ENCODE data around the gene OCRL.

OCRL gene

DNA sequence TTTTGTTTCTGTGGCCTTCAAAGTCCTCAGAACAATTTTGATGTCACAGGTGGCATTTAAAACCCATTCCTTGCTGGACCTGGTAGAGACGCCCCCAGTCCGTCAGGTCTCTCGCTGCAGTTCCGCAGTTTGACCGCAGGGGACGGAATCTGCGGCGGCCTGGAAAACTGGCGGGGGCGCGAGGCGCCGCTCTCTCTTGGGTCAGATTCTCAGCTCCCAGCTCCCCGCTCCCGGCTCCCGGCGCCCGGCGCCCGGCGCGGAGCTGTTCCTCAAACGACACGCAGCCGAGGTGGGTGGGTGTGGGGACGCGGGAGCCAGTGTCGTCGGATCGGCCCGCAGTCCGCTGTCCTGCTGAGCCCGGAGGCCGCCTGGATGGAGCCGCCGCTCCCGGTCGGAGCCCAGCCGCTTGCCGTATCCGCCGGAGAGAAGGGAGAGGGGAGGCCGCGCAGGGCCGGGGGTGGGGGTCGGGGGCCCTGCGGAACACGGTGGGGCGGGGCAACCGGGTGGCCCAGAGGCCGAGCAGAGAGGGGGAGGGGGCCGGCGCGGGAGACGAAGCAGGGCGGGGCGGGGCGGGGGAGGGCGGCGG lies at the start of gene OCRL:
OCRL (plus strand) TSS at position 192 of the 586 bp plus-strand sequence; CDS start at position 373, 181 bp downstream.
- in situ Hi-C loops (cut with MboI; ENCODE audit: low sequenced_read_pairs): no loop called here

DNA sequence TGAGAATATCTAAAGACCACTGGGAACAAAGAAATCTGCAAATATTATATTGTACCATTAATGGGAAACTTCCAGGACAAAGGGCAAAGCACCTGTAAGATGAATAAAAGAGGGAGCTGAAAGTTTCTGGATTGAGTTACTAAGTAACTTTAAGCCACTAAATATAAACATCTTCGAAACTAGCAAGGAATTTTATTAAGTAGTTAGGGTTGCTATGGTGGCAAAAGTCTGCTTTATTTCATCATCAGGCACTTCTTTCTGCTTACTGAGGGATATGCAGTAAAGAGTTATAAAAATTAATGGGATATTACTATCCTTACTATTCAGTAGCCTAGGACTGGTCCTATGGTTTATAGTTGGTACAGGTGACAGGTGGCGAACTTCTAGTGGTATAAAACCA lies 49.7 kb upstream of the OCRL start:
- in situ Hi-C loops (cut with MboI; ENCODE audit: low sequenced_read_pairs): no loop called here

DNA sequence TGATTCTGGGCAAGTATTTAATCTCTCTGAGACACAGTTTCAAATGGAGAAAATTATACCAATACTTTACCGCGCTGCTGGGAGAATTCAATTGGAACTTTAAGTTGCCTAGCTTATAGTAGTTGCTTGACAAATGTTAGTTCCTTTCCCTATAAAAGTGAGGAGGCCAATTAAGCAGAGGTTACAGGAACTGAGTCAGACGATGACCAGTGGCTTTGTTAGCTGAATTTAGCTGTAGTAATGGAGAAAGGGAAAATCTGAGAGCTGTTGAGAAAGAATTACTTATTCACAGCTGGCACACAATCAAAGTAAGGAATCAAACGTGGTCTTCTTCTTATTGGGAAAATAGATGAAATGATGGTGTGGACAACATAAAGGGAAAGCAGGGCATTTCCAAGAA lies 46.4 kb upstream of the OCRL start:
- in situ Hi-C loops (cut with MboI; ENCODE audit: low sequenced_read_pairs): no loop called here

DNA sequence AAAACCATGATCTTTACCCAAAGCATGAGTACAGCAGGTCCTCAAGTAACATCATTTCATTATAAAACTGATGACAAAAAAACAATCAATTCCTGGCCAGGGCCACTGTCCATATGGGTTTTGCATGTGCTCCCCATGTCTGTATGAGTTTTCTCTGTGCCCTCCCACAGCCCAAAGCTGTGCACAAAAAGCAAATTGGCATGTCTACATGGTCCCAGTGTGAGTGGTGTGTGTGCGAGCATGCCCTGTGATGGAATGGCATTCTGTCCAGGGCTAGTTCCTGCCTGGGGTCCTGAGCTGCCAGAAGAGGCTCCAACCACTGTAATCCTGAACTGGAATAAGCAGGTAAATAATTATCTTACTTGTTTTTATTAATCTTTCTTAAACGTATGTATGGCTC lies 45.2 kb upstream of the OCRL start:
- in situ Hi-C loops (cut with MboI; ENCODE audit: low sequenced_read_pairs): no loop called here

DNA sequence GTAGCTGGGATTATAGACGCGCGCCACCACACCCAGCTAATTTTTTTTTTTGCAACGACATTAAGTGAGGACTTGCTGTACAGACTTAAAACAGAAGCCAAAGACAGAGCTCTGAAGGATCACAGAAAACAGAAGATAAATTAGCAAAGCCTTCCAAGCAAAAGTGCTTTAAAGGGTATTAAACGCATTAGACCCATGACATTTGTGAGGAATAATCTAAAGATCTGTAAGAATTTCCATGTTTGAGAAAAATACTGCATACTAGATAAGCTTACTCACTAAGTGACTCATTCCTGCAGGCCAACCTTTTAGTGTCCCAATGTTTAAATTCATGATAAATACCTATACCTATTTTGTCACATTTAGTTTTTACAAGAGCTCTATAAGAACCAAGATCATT lies 44.2 kb upstream of the OCRL start:
- in situ Hi-C loops (cut with MboI; ENCODE audit: low sequenced_read_pairs): no loop called here

DNA sequence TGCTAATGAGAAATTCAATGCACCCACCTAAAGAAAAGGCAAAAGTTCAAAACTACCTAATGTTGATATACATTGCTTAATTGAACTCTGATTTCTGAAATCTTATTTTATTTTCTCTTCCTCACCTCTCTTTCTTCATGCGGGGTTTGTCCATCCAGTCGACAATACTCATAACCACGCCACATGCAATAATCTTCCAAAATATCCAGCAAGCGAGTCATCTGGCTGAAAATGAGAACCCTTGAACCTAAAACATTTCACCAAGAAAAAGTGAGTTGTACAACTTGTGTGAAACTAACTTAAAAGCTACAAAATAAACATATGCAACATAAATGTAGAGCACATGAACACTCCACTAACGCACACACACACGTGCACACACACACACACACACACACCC lies 43.4 kb upstream of the OCRL start:
- in situ Hi-C loops (cut with MboI; ENCODE audit: low sequenced_read_pairs): no loop called here

DNA sequence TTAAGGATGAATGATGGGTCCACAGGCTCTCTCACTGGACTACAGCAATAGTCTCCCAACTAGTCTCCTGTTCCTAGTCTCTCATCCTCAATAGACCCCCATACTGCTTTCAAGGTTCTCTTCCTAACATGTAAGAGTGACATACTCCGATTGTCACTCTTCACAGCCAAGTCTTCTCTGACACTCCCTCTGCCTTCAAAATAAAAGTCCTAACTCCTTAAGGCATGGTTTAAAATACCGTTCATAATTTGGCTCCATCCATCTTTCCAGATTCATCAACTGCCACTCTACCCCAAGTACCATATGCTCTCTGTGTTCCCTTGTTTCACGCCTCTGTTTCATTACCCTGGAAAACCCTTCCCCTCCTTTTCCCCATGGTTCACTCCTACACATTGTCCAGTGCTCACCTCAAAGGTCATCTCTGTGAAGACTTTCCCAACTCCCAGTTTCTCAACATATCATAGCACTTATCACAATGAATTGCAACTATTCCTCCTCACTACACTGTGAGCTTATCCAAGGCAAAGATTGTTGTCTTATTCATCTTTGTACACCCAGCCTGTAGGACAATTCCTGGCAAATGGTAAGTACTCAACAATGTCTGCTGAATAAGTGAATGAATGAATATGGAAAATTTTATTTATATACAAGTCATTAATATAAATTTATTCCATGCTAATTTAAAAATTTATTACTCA lies 42.8 kb upstream of the OCRL start:
- in situ Hi-C loops (cut with MboI; ENCODE audit: low sequenced_read_pairs): no loop called here

DNA sequence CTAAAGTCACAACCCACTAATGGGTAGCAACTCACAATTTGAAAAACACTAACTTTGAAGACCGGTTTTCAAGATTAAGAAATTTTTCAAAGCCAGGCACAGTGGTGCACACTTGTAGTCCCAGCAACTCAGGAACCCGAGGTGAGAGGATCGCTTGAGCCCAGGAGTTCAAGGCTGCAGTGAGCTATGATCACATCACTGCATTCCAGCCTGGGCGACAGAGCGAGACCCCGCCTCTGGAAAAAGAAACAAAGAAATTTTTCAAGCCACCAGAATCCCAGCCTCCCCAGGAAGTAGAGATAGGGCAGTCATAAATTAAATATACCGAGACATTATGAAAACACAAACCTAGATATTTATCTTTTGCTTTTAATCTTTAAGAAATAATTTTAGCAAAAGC lies 29.7 kb upstream of the OCRL start:
- in situ Hi-C loops (cut with MboI; ENCODE audit: low sequenced_read_pairs): no loop called here

DNA sequence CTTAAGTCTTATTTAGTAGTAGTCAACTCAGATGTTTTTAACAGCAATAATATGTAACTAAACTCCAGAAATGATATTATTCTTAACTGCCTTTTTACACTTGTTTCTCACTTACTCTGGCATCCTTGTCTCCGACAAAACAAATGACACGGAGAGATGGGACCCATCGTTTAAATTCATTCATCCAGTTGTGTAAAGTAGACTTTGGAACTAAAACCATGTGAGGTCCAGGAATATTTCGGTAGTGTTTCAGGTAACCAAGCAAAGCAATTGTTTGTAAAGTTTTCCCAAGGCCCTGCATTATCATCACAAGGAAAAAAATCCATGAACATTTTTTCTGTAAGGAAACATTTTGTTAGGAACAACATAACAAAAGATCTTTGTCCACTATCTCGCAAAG lies 28.4 kb upstream of the OCRL start:
- in situ Hi-C loops (cut with MboI; ENCODE audit: low sequenced_read_pairs): no loop called here

DNA sequence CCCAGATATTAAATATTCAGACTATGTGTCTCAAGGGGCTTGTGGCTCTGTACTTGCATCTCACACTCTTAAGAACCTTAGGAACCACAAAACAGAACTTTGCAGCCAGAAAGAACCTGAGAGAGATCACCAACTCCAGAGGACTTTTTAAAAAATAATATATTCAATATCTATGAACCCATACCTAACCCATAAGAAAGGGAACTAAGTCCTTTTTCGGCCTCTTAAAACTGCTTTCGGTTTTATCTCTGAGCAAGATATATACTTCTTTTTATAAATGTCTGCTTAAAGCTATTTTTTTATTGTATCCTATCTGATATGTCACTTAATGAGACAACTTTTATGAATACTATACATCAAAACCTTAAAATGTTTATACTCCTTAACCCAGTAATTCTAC lies 27.6 kb upstream of the OCRL start:
- in situ Hi-C loops (cut with MboI; ENCODE audit: low sequenced_read_pairs): no loop called here

DNA sequence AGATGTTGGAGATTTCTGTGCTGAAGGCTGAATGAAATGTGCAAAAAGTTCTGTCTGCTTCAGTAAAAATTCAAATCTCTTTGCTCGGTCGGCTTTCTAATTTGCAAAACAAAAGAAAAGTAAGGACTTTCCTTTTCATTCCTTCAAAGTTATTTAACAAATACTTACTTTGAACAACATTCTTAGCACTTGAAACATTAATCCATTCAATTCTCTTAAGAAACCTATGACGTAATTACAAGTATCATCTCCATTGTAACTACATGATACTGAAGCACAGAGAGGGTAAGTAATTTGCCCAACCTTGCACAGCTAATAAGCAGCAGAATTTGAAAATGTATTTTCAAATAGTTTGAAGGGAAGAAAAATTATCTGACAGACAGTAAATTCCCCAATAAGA lies 23.7 kb upstream of the OCRL start:
- in situ Hi-C loops (cut with MboI; ENCODE audit: low sequenced_read_pairs): no loop called here

DNA sequence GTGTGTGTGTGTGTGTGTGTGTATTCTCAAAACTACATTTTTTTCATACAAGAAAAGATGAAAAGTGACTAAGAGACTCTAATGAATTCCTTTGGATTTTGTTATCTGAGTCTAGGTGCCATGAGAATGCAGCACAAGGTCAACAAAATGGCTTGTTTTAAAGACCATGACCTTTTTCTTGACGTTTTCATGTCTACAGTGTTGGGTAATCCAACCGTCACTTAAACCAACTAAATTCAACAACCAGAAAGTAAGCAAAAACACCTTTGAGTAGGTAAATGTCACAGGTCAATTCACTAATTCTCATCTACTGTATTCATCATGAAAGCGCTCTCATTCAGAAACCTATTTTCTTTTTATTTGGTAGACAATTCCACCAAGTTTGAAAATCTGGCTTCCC lies 19.9 kb upstream of the OCRL start:
- in situ Hi-C loops (cut with MboI; ENCODE audit: low sequenced_read_pairs): no loop called here

DNA sequence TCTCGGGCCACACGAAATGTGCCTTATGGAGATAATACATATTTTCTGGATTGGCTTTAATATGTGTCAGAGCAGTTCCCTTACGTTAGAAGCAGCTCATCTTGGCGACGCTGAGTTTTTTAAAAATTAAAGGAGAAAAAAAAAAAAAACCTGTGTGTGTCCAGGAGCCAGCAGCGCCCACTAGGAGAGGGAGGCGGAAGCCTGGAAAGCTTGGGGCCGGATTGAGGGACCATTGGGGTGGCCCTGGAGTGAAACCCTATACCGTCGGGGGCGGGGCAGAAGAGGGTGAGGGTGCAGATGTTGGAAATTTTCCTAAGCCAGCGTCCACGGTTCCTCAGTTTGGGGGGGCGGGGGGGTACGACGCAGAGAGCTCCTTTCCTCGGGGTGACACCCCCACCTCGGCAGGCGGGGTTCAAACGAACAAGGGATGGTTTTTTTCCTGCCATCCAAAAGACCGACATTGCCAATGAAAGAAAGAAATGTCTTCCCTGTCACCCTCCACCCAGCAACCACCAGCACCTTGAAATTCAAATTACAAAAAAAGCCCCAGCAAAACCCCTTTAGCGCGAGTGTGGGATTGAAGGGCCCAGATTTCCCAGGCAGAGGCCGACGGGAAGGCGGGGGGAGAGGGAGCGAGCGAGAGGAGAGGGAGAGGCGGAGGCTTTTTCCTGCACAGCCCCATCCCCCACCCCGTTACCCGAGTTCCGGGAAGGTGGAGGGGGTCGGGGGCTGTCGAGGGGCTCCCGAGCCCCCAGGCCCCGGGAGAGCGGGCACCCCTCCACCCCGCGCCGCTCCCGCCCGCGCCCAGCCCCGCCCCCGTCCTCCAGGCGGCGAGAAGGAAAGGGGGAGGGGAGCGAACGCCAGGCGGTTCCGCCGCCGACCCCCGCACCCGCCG lies 17.6 kb upstream of the OCRL start:
- in situ Hi-C loops (cut with MboI; ENCODE audit: low sequenced_read_pairs): no loop called here

DNA sequence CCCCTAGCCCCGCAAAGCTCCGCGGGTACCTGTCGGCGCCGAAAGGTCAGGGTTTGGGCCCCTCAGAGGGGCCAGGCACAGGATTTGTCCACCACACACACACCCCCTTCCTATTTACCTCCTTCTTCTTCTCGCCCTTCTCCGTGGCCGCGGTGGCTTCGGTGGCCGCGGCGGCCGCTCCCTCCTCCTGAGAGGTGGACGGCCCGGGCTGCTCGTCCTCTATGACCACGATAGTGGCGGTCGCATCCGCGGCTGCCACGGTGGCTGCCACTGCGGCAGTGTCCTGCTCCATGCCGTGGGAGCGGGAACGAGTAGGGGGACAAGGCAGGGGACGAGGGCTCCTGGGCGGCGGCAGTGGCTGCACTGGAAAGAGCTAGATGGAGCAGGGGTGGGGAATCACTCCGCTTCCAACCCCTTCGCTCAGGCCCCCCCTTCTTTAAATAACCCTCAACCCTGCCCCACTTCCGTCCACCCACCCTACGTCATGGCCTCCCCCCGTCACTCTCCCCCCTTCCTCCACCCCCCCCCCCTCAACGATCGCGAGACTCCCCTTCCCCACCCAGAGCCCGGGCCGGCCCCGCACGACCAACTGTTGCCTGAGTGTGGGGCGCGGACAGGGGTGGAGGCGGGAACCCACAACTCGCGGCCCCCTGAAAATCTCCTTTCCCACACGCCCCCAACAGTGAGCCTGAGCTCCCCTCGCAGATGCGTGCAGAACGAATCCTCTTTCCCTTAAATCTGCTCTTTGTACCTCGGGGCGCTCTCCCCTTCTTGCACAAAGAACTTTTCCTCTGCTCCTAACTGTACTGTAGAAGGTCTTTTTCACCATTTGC lies 16.8 kb upstream of the OCRL start, which contains the start of gene SMARCA1:
SMARCA1 (minus strand) TSS at position 412 of the 833 bp plus-strand sequence; CDS start at position 292, 120 bp downstream.
- in situ Hi-C loops (cut with MboI; ENCODE audit: low sequenced_read_pairs): no loop called here

DNA sequence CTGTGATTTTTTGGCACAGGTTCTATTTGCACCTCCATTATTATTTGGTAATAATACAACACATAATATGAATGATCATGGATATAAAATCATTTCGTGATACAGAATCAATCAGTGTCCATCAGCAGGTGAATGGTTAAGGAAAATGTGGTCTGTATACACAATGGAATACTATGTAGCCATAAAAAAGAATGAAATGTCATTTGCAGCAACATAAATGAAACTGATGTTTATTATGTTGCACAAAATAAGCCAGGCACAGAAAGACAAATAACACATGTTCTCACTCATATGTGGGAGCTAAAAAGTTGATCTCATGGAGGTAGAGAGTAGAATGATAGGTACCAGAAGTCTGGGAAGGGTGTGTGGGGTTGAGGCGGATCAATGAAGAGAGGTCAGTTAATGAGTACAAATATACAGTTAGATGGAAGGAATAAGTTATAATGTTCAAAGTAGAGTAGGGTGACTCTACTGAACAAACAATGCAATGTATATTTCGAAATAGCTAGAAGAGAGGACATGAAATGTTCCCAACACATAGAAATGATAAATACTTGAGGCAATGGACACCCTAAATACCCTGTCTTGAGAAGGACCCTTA lies 15.7 kb upstream of the OCRL start:
- in situ Hi-C loops (cut with MboI; ENCODE audit: low sequenced_read_pairs): no loop called here

DNA sequence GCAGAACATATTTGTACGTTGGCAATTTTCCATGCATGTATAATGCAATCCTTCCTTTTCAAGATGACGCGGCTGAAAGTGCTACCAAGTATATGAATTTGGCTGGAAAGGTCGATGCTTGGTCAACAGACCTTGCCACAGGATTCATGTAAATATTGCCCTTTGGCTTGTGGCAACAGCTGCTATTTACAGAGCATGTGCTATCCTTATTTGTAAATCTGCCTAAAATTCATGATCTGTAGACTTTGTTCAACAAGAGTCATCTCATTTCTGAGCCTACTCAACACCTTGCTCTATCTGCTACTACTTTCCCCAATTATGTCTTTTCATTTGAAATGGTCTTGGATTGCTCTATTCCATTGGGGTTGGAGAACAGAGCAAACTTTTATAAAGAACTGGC lies 14.9 kb upstream of the OCRL start:
- in situ Hi-C loops (cut with MboI; ENCODE audit: low sequenced_read_pairs): no loop called here

DNA sequence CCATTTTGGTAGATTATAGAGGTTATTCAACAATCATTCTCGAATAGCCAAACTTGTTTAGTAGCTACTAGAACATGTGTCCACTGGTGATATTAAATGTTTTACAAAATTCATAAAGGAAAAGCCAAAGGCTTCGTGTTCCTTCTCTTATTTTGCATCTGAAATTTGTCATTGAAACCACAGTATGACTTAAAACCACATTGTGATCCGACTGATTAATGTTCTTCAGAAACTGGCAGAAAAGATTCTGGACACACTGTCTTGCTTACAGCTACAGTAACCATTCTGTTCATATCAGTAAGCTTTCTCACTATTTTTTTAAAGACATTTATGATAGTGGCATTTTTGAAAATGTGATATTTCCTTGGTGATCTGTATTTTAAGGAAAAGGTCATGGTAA lies 14.2 kb upstream of the OCRL start:
- in situ Hi-C loops (cut with MboI; ENCODE audit: low sequenced_read_pairs): no loop called here

DNA sequence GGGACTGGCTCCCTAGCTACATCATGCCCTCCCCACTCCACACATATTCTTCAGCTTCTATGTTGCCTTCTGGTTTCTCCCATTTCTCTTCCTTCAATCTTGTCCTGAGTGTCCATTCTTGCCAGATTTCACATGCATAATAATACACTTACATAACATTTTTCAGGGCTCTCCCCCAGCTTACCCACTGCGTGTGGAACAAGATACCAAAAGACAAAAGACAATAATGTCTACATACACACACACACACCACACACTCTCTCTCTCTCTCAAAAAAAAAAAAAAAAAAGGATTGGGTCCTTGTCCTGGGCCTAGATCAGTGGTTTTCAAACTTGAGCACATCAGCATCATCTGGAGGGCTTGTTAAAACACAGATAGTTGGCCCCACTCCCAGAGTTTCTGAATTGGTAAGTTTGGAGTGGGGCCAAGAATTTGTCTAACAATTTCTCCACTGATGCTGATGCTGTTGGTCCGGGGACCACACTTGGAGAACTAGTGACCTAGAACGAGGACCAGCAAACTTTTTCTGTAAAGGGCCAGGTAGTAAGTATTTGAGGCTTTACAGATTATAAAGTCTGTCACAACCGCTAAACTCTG lies 10.3 kb upstream of the OCRL start:
- in situ Hi-C loops (cut with MboI; ENCODE audit: low sequenced_read_pairs): no loop called here

DNA sequence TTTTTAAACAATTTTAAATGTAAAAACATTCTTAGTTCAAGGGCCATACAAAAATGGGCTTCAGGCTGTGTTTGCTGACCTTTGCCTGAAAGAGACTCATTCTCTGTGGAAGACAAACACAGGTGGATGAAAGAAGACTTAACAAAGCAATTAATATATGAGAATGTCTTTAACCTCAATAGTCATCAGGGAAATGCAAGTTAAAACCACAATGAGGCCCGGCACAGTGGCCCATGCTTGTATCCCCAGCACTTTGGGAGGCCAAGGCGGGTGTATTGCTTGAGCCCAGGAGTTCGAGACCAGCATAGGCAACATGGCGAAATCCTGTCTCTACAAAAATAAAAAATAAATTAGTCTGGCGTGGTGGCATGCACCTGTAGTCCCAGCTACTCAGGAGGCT lies 9.6 kb upstream of the OCRL start:
- in situ Hi-C loops (cut with MboI; ENCODE audit: low sequenced_read_pairs): no loop called here

DNA sequence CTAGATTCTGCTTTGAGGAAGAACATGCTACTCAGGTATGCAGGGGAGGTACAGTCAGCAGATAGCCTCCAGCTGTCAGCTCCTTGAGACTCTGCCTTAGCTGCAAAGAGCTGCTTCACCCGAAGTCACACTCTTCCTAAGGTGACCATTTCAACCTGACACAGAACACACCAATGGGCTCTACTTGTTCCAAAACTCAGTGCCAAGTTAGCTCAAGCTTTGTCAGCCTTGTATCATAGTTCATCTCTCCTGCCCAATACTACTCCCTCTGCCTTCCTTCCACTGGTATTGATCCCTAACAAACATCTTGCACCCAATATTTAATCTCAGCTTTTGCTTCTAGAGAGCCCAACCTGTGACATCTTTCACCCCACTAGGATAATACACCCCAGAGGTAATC lies 8.9 kb upstream of the OCRL start:
- in situ Hi-C loops (cut with MboI; ENCODE audit: low sequenced_read_pairs): no loop called here
